DND-41 (cell line): ENCODE results near the gene GSTO1.

Experiments
- EZH2 ChIP-seq: IDR thresholded peaks from 3 replicates; pipeline ENCODE4 v1.6.1; 2012; ENCODE audit warnings: borderline replicate concordance, low read depth, mild to moderate bottlenecking, moderate library complexity, low read length, inconsistent platforms; ENCODE audit not compliant: severe bottlenecking
- TF ChIP-seq, protein P1 (sequence below): IDR thresholded peaks from 2 replicates; pipeline ENCODE4 v1.5.1; 2012; ENCODE audit warnings: borderline replicate concordance, low read length, moderate library complexity, mild to moderate bottlenecking; ENCODE audit not compliant: poor library complexity, severe bottlenecking; ENCODE audit errors: extremely low read depth

DNA sequence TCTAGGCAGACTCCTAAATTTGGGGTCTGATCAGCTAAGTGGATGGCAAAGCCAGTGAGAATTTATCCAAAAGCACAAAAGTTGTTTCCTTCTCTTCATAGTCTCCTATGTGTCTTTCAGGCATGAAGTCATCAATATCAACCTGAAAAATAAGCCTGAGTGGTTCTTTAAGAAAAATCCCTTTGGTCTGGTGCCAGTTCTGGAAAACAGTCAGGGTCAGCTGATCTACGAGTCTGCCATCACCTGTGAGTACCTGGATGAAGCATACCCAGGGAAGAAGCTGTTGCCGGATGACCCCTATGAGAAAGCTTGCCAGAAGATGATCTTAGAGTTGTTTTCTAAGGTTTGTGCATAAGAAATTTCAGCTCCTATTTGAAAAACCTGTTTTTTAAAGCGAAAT is 4.8 kb downstream of the GSTO1 start:
- TF ChIP-seq, protein P1, sequence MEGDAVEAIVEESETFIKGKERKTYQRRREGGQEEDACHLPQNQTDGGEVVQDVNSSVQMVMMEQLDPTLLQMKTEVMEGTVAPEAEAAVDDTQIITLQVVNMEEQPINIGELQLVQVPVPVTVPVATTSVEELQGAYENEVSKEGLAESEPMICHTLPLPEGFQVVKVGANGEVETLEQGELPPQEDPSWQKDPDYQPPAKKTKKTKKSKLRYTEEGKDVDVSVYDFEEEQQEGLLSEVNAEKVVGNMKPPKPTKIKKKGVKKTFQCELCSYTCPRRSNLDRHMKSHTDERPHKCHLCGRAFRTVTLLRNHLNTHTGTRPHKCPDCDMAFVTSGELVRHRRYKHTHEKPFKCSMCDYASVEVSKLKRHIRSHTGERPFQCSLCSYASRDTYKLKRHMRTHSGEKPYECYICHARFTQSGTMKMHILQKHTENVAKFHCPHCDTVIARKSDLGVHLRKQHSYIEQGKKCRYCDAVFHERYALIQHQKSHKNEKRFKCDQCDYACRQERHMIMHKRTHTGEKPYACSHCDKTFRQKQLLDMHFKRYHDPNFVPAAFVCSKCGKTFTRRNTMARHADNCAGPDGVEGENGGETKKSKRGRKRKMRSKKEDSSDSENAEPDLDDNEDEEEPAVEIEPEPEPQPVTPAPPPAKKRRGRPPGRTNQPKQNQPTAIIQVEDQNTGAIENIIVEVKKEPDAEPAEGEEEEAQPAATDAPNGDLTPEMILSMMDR, result no peak
- TF ChIP-seq EZH2, result no peak
